GM12801 (cell line): ENCODE results near the gene GPX3.

Source experiments
- TF ChIP-seq, protein P1 (sequence below): IDR thresholded peaks from one replicate; pipeline ENCODE4 v1.5.1; 2011; ENCODE audit warnings: control low read depth; ENCODE audit not compliant: insufficient read length; ENCODE audit errors: extremely low read depth

GPX3 gene, protein sequence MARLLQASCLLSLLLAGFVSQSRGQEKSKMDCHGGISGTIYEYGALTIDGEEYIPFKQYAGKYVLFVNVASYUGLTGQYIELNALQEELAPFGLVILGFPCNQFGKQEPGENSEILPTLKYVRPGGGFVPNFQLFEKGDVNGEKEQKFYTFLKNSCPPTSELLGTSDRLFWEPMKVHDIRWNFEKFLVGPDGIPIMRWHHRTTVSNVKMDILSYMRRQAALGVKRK

DNA sequence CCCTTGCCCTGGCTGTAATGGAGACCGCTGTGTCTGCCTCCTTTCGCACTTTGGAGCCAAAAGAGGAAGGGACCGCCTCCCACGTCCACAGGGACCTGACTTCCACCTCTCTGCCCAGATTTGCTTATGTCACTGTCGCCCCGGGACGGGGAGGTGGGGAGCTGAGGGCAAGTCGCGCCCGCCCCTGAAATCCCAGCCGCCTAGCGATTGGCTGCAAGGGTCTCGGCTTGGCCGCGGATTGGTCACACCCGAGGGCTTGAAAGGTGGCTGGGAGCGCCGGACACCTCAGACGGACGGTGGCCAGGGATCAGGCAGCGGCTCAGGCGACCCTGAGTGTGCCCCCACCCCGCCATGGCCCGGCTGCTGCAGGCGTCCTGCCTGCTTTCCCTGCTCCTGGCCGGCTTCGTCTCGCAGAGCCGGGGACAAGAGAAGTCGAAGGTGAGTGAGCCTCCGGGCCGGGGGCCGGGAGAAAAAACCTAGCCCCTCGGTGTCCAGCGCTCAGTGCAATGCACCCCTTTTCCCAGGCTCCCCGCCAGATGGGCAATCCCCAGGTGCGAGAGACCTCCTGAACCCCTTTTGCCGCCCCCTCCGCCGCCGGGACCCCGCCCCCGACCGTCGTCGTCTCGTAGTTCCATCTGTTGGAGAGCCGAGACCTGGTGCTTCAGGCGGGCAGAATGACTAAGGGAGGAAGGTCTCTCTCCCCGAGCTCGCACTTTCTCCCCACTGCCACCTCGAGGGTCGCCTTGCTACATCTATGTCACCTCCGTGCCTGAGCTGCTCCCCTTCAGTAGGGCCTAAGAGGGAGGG is at the start of gene GPX3:
GPX3 (plus strand) TSS at position 288 of the 807 bp plus-strand sequence; CDS start at position 352, 64 bp downstream.
- TF ChIP-seq, protein P1, sequence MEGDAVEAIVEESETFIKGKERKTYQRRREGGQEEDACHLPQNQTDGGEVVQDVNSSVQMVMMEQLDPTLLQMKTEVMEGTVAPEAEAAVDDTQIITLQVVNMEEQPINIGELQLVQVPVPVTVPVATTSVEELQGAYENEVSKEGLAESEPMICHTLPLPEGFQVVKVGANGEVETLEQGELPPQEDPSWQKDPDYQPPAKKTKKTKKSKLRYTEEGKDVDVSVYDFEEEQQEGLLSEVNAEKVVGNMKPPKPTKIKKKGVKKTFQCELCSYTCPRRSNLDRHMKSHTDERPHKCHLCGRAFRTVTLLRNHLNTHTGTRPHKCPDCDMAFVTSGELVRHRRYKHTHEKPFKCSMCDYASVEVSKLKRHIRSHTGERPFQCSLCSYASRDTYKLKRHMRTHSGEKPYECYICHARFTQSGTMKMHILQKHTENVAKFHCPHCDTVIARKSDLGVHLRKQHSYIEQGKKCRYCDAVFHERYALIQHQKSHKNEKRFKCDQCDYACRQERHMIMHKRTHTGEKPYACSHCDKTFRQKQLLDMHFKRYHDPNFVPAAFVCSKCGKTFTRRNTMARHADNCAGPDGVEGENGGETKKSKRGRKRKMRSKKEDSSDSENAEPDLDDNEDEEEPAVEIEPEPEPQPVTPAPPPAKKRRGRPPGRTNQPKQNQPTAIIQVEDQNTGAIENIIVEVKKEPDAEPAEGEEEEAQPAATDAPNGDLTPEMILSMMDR: no peak

DNA sequence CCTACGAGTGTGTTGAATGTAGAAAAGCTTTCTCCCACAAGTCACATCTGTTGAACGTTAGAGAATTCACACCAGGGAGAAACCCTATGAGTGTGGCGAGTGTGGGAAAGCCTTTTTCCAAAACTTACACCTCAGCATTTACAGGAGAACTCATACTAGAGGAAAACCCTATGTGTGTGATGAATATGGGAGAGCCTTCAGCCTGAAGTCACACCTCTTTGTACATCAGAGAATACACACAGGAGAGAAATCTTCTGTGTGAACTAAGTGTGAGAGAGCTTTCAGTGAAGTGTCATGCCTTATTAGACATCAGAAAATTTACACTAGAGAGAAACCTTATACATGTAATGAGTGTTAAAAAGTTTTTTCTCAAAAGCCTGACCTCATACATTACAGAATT is 41.8 kb upstream of the GPX3 start:
- TF ChIP-seq, protein P1: no peak

DNA sequence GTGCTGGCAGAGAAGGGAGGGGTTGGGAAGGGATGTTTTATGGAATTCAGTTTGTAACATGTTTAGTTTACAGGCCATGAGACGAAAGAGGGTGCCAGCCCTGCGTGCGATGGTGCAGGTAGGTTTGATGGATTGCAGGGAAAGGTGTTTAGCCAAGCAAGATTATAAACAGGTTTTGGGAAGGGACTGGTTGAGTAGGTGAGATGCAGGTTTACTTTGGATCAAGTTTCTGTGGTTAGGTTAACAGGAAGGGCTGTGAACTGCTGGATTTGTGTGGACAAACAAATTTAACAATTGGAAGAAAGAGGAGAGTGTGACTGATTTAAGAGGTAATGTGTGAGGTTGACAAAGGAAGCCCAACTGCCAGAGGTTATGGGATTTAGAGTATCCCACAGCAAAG is 32.6 kb upstream of the GPX3 start:
- TF ChIP-seq, protein P1: no peak

DNA sequence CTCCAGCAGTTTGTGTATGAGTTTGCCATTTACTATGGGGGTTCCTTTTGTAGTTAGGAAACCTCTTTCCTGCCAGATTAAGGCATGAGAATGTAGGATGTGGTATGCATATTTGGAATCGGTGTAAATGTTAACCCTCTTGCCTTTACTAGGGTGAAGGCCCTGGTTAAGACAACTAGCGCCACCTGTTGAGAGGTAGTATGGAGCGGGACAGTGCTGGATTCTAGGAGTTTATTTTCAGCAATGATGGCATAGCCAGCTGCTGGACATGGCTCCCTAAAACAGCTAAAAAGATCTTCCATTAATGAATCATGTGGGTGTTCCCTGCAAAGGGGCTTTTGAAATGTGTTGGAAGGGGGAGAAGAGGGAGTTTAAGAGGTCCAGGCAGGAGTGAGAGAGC is 30.7 kb upstream of the GPX3 start:
- TF ChIP-seq, protein P1: no peak

DNA sequence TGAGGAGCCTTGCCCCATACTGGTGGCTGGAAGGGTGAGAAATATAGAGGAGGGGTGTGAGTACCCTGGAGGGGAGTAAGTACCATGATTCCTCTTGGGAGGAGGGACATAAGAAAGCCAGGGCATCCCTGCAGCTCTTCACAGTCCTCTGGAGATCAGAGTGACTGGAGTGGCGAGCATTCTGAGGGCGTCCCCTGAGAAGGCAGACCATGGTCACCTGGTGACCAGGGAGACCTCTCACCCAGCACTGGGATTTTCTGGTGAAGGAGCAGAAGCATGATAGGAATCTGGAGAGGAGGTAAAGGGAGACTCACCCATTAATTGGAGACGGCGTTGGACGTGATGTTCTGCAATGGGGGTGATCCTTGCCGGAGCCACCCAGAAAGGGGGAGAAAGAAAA is 27.7 kb upstream of the GPX3 start:
- TF ChIP-seq, protein P1: no peak

DNA sequence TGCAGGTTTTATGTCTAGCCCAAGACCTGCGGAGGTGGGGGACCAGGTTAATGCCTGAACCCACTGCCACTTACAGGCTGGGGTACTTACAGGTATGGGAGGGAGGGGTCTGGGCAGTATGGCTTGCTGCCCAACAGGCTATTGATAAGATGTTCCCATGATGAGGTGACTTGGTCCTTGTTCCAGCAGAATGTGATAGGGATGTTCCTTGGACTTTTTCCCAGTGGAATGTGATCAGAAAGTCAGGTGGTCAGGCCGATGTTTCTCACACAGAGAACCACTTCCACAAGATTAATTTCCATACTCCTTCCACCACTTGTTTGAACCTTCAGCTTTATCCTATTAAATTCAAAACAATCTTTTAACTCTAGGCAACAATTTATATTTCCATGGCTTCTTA is 27.0 kb upstream of the GPX3 start:
- TF ChIP-seq, protein P1: no peak

DNA sequence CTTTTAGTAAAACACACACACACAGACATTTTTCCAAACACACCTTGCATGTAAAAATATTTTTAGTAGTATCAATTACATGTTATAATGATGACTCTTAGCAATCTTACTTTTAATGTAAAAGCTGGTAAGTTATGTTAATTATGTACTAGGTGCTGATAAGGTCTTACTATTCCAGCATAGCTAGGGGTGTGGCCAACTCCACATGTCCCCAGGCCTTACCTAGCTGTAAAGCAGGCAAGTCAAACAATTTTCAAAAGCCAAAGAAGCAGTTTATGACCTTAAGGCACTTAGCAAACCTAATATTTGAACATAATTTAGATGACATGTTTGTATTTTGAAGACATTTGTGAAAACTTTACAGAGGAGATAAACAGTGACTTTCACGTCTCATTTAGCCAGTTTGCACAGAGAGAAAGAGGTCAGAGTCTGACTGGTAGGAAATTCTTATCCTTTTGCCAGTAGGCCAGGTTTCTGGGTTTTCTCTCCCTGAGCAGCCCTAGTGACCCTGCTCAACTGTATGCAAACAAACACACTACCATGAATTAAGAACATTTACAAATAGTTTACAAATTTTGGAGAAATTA is 26.5 kb upstream of the GPX3 start:
- TF ChIP-seq, protein P1: no peak
